ENCODE measurements around the gene ARVCF. TPM values are rescaled to one million over a fixed set of nuclear protein-coding genes. Genes with fewer than 3 reads are reported as not detected.
"Not testable (repeated sequence)": the region's sequence is repeated elsewhere in the genome, so short reads cannot be mapped to it uniquely, and the experiment has no call there.

Gene ARVCF
- total and polyA plus RNA-seq, 2 donors (not counting 3 experiments of a cell fraction or from before 2014, with no cell fraction given), result 81.3 to 105 TPM

DNA sequence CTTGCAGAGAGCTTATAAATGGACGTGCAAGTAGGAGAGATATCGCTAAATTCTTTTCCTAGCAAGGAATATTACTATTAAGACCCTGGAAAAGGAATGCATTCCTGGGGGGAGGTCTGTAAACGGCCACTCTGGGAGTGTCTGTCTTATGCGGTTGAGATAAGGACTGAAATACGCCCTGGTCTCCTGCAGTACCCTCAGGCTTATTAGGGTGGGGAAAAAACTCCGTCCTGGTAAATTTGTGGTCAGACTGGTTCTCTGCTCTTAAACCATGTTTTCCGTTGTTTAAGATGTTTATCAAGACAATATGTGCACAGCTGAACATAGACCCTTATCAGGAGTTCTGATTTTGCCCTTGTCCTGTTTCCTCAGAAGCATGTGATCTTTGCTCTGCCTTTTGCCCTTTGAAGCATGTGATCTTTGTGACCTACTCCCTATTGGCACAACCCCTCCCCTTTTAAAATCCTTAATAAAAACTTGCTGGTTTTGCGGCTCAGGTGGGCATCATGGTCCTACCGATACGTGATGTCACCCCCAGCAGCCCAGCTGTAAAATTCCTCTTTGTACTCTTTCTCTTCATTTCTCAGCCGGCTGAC, 81.4 kb downstream of the ARVCF start:
- dilution Hi-C loops (cut with MboI; ENCODE audit: extremely low pct_ligation_motif_present, low sequenced_read_pairs); H3K36me3 ChIP-seq (ENCODE audit: control insufficient read depth in 2 of 2, extremely low read depth in 1 of 2, insufficient read depth in 2 of 2, low read length in 2 of 2); BruUV-seq (replicated peaks); H3K9me3 ChIP-seq (replicated peaks; ENCODE audit: control insufficient read depth, insufficient read depth, low read length); H3K9me1 ChIP-seq (replicated peaks; ENCODE audit: control insufficient read depth, extremely low read depth, insufficient read depth, low read length); intact Hi-C loops (cut with micrococcal nuclease); H3K27ac ChIP-seq (ENCODE audit: insufficient read depth, low read depth, low read length); FAIRE-seq; H3K4me1 ChIP-seq (ENCODE audit: control insufficient read depth, extremely low read depth, insufficient read depth, low read length); POLR2A ChIA-PET; H3K79me2 ChIP-seq (ENCODE audit: control insufficient read depth, insufficient read depth, low read length); H3K4me2 ChIP-seq (ENCODE audit: insufficient read depth, low read length); DNase-seq (ENCODE audit: low read depth, low spot score); H3K27me3 ChIP-seq (ENCODE audit: control insufficient read depth in 2 of 2, insufficient read depth in 2 of 2, low read length in 2 of 2); H4K20me1 ChIP-seq (replicated peaks; ENCODE audit: control insufficient read depth, extremely low read depth, insufficient read depth, low read length); H2AFZ ChIP-seq (ENCODE audit: low read depth, low read length); H3K9ac ChIP-seq (replicated peaks; ENCODE audit: extremely low read depth, insufficient read depth, low read length); CTCF ChIA-PET; H3K4me3 ChIP-seq (replicated peaks in 1 of 3; ENCODE audit: insufficient read depth in 1 of 3, low read depth in 1 of 3, low read length in 3 of 3): not testable (repeated sequence)

DNA sequence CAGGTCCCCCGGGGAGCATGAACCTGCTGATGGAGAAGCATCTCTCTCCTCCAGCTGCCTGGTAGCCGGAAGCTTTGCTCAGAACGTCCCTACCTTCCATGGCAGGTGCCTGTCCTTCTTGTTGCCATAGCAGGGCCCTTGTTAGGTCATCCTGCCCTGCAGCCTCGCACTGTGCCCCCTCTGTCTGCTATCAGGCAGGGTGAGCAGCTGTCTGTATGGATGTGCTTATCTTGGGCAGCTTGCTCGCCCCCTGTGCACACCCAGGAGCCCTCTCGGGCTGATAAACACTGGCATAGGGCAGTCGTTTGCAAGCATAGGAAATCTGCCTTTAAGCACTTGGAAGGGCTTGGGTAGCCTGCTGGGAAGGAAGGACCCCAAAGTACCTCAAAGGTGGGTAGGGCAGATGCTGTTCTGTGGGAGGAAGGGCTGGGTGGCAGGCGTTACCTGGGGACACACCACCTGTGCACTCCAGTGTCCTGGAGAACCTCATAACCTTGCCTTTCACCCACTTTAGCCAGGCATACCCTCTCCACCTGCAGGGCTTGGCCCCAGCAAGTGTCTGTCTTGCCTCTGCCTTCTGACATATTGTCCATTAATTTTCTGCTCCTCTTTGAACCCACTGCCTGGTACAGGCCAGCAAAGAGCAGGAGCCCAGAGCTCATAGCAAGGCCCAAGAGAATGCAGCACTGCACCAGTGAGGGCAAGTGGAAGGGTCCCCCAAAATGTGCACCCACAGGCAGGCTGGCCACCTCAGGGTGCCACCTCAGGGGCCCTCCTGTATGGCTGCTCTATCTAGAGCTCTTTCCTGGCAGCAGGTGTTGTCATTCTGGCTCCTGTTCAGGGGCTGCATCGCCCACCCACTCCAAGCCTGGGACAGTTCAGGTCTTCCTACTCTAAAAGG, 83.0 kb downstream of the ARVCF start:
- no peak for TF ChIP-seq MYC (IDR thresholded peaks at IDR 0.05; ENCODE audit: low read depth, low read length)
- TF ChIP-seq EZH2 (IDR thresholded peaks at IDR 0.05; ENCODE audit: borderline replicate concordance, low read depth, low read length, severe bottlenecking), result no peak
- TF ChIP-seq GATA2 (IDR thresholded peaks at IDR 0.05; ENCODE audit: insufficient read depth, insufficient read length, low read depth, low read length), result no peak
- TF ChIP-seq POLR2A (IDR thresholded peaks at IDR 0.05; ENCODE audit: low read depth, low read length), result no peak
- TF ChIP-seq, protein P1, sequence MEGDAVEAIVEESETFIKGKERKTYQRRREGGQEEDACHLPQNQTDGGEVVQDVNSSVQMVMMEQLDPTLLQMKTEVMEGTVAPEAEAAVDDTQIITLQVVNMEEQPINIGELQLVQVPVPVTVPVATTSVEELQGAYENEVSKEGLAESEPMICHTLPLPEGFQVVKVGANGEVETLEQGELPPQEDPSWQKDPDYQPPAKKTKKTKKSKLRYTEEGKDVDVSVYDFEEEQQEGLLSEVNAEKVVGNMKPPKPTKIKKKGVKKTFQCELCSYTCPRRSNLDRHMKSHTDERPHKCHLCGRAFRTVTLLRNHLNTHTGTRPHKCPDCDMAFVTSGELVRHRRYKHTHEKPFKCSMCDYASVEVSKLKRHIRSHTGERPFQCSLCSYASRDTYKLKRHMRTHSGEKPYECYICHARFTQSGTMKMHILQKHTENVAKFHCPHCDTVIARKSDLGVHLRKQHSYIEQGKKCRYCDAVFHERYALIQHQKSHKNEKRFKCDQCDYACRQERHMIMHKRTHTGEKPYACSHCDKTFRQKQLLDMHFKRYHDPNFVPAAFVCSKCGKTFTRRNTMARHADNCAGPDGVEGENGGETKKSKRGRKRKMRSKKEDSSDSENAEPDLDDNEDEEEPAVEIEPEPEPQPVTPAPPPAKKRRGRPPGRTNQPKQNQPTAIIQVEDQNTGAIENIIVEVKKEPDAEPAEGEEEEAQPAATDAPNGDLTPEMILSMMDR (IDR thresholded peaks at IDR 0.05; ENCODE audit: extremely low read depth in 1 of 2, insufficient read depth in 1 of 2, low read depth in 1 of 2, low read length in 2 of 2), result no peak
- TF ChIP-seq POLR2AphosphoS5 (IDR thresholded peaks at IDR 0.05; ENCODE audit: insufficient read depth, low read depth, low read length), result no peak
- TF ChIP-seq JUN (IDR thresholded peaks at IDR 0.05; ENCODE audit: borderline replicate concordance, insufficient read depth, insufficient read length, low read depth), result no peak
- no peak for TF ChIP-seq FOS (IDR thresholded peaks at IDR 0.05; ENCODE audit: borderline replicate concordance, insufficient read depth, low read length)
- TF ChIP-seq, protein P2, sequence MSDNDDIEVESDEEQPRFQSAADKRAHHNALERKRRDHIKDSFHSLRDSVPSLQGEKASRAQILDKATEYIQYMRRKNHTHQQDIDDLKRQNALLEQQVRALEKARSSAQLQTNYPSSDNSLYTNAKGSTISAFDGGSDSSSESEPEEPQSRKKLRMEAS (IDR thresholded peaks at IDR 0.05; ENCODE audit: insufficient read depth, insufficient read length), result no peak
- Histone ChIP-seq H3K9ac (replicated peaks; ENCODE audit: extremely low read depth, insufficient read depth, low read length) (no peak overlapping the region), H2AFZ (ENCODE audit: low read depth, low read length) (no peak overlapping the region), H3K4me2 (ENCODE audit: insufficient read depth, low read length) (no peak overlapping the region), H3K9me1 (replicated peaks; ENCODE audit: control insufficient read depth, extremely low read depth, insufficient read depth, low read length) (no peaks in the 10 kb centered on the region), H3K79me2 (ENCODE audit: control insufficient read depth, insufficient read depth, low read length) (no peaks in the 10 kb centered on the region), H3K4me3 (replicated peaks in 1 of 3; ENCODE audit: insufficient read depth in 1 of 3, low read depth in 1 of 3, low read length in 3 of 3) (no peak overlapping the region), H3K27ac (ENCODE audit: insufficient read depth, low read depth, low read length) (no peak overlapping the region), H3K9me3 (replicated peaks; ENCODE audit: control insufficient read depth, insufficient read depth, low read length) (no peaks in the 10 kb centered on the region), H3K4me1 (ENCODE audit: control insufficient read depth, extremely low read depth, insufficient read depth, low read length) (peaks cover 6% of the 10 kb centered on the region), H3K27me3 (ENCODE audit: control insufficient read depth in 2 of 2, insufficient read depth in 2 of 2, low read length in 2 of 2) (no peaks in the 10 kb centered on the region), H4K20me1 (replicated peaks; ENCODE audit: control insufficient read depth, extremely low read depth, insufficient read depth, low read length) (no peaks in the 10 kb centered on the region), H3K36me3 (ENCODE audit: control insufficient read depth in 2 of 2, extremely low read depth in 1 of 2, insufficient read depth in 2 of 2, low read length in 2 of 2) (peaks cover 0 to 3% of the 10 kb centered on the region in 2 experiments)
- intact Hi-C loops (cut with micrococcal nuclease), result no loop called here
- POLR2A ChIA-PET, result no interaction called here
- FAIRE-seq (no peak), DNase-seq (ENCODE audit: low read depth, low spot score) (no peak)
- dilution Hi-C loops (cut with MboI; ENCODE audit: extremely low pct_ligation_motif_present, low sequenced_read_pairs), result no loop called here
- no TSS peak for BruUV-seq (replicated peaks)
- CTCF ChIA-PET, result interaction anchor here (1.0 kb wide), 1 partner anchor 203 kb away, joined by 3 read pairs; no protein-coding TSS in a partner anchor

Measured in endothelial cell of umbilical vein (primary cell).